ENCODE results near the gene ELN.

DNA sequence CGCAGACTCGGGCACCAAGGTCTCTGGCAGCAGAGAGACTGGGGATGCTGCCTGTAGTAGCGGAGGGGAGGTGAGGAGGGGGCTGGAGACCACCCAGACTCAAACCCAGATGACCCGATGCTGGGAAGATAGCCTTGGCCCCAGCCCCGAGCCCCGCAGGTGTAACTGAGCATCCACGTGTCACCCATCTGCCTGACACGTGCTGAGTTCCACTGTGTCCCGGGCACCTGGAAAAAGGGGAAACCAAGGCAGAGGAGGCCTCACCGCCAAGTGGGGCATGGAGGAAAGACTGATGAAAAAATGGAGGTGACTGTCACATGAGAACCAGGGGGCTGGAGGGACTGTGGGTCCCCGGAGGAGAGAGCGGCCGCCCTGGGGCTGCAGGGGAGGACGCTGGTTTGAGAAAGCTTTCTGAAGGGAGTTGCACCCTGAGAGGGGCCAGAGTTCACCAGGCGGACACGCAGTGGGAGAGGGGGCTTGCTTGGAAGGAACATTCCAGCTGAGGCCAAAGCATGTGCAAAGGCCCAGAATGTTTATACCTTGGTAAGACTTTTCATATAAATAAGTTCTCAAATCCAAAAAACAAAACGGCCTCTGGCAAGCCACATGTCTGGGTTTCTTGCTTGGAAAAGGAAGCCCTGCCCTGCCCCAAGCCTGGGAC is 27.4 kb upstream of the ELN start:
- TF ChIP-seq, protein P1, sequence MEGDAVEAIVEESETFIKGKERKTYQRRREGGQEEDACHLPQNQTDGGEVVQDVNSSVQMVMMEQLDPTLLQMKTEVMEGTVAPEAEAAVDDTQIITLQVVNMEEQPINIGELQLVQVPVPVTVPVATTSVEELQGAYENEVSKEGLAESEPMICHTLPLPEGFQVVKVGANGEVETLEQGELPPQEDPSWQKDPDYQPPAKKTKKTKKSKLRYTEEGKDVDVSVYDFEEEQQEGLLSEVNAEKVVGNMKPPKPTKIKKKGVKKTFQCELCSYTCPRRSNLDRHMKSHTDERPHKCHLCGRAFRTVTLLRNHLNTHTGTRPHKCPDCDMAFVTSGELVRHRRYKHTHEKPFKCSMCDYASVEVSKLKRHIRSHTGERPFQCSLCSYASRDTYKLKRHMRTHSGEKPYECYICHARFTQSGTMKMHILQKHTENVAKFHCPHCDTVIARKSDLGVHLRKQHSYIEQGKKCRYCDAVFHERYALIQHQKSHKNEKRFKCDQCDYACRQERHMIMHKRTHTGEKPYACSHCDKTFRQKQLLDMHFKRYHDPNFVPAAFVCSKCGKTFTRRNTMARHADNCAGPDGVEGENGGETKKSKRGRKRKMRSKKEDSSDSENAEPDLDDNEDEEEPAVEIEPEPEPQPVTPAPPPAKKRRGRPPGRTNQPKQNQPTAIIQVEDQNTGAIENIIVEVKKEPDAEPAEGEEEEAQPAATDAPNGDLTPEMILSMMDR (IDR thresholded peaks at IDR 0.05): no peak
- TF ChIP-seq EZH2 (IDR thresholded peaks at IDR 0.05): no peak
